ENCODE data around the gene GRM7.
A peak's percentile ranks its signal among the peaks of the same experiment; 100 is the strongest.

GRM7 gene

GRCh38 chr3:7607083-7607482 lies 746.2 kb downstream of the GRM7 start:
- no peak for DNase-seq

- DNase-seq, result peak; percentile 1 to 68 (median 50)
Measured at GRCh38 chr3:7607676-7608075, 746.8 kb downstream of the GRM7 start.

- DNase-seq, result no peak
Measured at GRCh38 chr3:7610634-7611033, 749.7 kb downstream of the GRM7 start.

GRCh38 chr3:7615043-7615442 lies 754.1 kb downstream of the GRM7 start:
- peak in 2 of 4 experiments; percentile 28 to 46 for DNase-seq

DNA sequence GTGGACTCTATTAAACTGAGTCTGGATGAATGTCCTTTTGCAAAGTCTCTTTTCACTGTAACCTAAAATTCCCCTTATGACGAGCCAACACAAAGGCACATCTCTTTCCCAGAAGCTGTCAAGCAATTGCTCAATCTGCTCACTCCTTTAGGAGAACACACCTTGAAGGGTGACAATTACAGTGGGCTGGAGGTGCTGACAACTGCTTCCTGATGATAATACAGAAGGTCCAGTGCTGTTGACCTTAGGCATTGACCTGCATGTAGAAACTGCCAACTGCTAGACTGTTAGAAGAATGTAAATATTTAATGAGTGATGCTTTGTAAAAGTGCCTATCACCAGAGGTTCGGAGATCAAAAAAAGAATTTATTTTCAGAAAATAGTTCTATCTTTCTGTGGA lies 757.7 kb downstream of the GRM7 start:
- DNase-seq, result no peak

- no peak for DNase-seq
Measured at GRCh38 chr3:7620401-7620800, 759.5 kb downstream of the GRM7 start.

- no peak for DNase-seq
Measured at GRCh38 chr3:7621046-7621630, 760.2 kb downstream of the GRM7 start.

- DNase-seq, result no peak
Measured at GRCh38 chr3:7621651-7622050, 760.7 kb downstream of the GRM7 start.

- DNase-seq, result no peak
Measured at GRCh38 chr3:7625021-7625420, 764.1 kb downstream of the GRM7 start.

DNA sequence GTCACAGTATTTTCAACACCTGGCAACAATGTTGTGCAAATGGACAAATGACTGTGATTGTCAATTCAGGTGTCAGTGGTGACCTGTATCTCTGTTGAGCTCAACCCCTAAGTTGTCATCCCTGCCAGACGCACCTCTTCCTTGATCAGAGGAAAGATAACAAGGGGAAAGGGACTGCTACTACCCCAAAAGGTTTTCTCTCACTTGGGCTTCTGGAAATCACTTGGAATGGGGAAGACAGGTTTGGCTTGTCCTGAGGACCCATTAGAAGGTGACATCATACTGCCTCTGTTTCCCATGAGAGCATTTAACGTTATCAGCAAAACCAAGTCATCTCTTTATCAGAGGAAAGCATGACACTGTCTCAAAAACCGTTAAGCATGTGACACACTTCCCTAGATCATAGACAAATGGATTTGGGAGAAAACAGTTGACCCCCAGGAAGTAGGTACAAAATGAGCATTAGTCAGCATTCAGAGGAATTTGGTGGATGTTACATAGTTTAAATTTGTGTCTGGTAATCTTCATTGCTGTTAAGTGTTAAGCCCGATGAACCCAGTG lies 769.5 kb downstream of the GRM7 start:
- DNase-seq, result no peak

DNA sequence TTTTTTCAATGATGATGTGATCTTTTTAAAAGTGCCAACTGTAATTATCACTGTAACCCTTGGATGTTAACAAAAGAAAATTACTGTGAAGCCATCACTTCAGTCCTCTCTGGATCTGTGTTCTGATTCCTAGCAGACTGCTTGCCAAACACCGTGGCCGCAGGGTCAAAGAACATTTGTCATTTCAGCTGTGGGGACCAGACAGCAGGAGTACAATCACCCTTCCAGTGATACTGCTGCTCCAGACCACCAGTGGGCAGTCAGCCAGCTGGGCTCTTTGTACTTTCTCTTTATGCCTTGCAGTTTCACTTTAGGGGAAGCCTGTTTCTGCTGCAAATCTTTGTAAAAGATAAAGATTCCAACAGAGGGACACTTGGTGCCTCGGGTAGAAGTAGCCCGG lies 770.0 kb downstream of the GRM7 start:
- peak in 2 of 4 experiments; percentile 12 to 18 for DNase-seq

- no peak for DNase-seq
Measured at GRCh38 chr3:7632305-7632704, 771.4 kb downstream of the GRM7 start.

DNA sequence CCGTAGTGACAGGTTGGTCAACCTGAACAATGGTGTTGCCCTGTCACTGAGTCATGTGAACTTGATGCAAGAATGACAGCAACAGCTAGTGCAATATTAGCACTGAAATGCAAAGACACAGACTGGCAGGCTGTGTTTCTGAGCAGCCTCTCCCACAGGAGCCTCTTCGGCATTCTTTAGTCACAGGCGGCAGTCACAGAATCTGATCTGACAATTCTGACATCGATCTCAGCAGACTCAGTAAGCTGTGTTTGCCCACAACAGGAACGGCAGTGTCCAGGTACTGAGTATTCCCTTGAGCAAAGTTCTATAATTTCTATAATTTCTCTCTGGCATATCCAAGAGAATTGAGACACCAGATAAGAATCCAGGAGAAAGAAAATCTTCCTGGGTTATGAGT lies 776.8 kb downstream of the GRM7 start:
- no peak for DNase-seq

DNA sequence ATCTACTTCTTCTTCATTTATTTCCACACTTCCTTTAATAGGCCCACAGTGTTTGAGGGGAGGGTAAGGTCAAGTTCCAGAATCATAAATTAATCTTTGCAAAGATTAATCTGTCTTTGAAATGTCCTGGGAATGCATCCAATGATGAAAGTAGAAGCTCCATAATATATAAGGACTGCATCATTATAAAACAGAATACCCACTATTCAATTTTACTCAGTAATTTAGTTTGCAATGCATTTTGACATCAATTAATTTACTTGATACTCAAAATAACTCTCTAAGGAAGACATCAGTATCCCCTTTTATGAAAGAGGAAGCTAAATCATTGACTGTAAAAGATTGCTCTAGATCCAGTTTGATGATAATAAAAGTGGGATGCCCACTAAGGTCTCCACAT lies 777.2 kb downstream of the GRM7 start:
- no peak for DNase-seq

DNA sequence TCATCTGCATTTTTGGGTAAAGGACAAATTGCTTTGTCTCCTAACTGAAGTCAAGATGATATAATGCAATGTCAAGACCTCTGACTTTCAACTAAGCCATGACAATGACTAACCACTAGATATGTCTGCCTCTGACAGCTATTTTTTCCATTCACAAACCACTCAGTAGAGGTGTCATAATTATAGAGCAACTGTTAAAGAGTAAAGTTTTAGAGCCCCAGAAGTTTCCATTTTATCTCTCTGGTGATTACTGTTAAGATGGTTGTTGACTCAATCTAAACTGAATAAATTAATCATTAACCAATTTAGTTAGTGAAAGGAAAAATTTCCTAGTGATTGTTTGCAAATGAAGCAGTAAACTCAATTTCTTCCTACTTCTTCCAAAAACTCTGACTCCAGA lies 779.9 kb downstream of the GRM7 start:
- DNase-seq, result peak in 1 of 4 experiments; percentile 4

GRCh38 chr3:7646851-7647250 lies 785.9 kb downstream of the GRM7 start:
- DNase-seq, result peak in 1 of 4 experiments; percentile 12

DNA sequence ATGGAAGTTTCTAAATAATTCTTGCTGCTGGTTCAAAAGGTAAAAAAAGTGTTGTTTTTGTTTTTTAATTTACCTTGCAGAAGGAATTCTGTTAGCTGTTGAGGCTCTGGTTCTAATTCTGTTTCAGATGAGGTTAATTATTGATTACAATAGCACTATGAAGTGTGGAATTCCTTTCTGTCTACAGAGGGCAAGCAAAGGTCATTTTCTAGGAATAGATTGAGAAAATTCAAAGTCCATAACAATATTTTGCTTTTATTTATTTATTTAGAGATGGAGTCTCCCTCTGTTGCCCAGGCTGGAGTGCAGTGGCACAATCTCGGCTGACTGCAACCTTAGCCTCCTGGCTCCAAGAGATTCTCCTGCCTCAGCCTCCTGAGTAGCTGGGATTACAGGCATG lies 789.6 kb downstream of the GRM7 start:
- no peak for DNase-seq

GRCh38 chr3:7651274-7651673 lies 790.4 kb downstream of the GRM7 start:
- DNase-seq, result no peak

DNA sequence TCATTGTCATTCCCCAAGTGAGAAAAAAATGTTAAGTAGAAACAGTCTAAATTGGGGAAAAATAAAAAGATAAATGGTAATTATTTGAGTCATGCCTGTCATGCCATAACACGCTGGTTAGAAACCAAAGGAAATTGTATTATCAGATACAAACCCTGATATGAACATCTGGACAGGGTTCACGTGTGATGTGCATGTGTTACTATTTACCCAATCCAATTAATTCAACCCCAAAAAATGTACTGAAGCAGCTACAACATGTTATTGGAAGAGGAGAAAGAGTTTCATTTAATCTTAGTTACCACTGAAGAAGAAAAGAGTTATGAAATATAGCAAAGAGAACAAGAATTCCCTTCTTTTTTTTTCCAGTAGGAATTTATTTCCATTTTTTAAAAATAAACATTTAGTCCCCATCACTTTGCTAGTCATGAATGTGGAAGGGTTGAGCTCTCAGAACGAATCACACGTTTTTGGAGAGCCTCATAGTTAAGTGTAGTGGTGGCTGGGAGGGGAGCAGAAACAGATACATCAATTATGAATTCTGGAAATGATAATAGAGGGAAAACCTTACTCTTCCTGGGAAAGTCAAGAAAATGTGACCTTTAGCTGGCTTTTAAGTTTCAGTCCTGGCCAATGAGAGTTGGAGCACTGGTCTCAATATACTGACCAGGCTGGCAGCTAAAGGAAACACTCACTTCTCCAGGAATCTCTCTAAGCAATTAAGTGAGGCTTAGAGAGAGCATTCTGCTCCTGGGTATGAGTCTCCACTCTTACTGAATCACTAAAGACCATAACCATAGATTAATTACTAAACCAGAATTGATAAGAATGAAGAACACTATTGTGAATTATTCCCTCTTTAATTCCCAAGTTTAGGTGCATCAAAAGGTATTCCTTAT lies 796.5 kb downstream of the GRM7 start:
- no peak for DNase-seq

- DNase-seq, result no peak
Measured at GRCh38 chr3:7658294-7658693, 797.4 kb downstream of the GRM7 start.

DNA sequence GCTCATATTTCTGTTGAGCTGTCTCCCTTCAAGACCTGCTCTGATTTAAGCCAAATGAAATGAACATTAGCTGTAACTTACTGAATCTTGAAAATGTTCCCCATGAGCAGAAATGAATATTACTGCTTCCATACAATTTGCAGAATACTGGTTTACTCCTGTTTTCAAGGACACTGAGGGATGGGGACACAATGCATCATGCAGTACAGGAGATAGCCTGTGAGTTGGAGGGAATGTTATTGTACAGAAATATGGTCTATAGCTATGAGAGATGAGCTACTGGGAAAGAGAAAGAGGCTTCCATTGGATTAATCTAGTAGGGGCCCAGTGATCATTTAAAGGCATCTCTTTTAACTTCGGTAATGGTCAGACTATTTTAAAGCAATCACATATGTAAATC lies 798.2 kb downstream of the GRM7 start:
- no peak for DNase-seq

DNA sequence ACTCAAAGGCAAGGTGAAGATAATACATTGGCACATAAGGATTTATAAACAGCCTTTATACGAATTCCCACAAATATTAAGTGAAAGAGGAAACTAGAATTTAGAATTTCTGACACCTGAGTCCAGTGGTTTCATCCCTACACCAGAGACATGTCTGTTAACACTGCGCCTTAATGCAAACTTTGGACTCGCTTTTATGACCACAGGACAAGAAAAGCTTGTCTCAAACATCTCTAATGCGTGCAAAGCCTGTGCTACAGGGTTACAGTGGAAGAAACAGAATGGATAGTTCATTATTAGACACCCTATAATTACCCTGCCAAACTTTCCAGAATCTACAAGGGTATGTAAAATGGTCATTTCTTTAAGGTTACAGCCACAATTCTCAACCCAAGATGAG lies 802.9 kb downstream of the GRM7 start:
- no peak for DNase-seq

DNA sequence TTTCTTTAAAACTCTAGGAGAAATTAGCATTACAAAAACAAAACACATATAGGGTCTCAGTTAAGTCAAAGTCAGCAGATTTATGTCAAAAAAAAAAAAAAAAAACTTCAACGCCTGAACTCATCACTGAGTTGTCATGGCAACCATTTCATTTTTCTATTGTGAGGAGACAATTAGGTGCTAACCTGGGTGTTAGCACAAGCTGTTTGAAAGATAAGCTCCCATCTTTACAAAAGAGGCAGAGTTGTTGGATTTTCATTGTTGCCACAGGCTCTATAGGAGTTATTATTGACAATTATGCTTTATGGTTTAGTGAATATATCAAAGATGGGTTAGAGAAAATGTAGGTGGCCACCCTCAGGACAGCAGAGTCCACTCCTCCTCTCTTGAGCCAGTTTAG lies 806.9 kb downstream of the GRM7 start:
- DNase-seq, result no peak

DNA sequence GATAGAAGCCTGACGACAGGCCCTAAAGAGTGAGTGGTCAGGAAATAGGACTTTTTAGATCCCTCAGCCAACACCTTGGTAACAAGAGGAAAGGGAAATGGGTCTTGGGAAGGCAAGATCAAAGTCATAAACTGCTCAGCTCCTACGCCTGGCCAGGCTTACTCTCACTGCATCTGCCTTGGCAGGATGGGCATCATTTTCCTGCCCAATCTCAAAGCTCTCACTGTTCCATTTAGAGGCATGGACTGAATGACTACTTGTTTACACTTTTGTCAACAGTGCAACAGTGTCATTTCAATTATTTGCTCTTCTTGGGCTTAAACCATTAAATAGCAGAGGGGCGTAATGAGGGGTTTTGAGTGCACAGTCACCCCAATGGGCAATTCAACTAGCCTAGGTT lies 808.7 kb downstream of the GRM7 start:
- DNase-seq, result no peak
